ENCODE results near the gene FAIM2.

Gene FAIM2

GRCh38 chr12:49903700-49904423 lies at the start of gene FAIM2:
TSS of gene FAIM2 (minus strand) at chr12:49903900. CDS start at chr12:49903792, 108 bp downstream.
- DNase-seq (ENCODE audit: low read depth) = no peak
- TF ChIP-seq CTCF (IDR thresholded peaks at IDR 0.05; ENCODE audit: low read depth, low read length, missing control alignments) = no peak
- peak within 1 kb of the TSS; percentile 21 for H3K4me3 ChIP-seq (ENCODE audit: low read depth, low read length)
- in situ Hi-C loops (cut with HindIII; ENCODE audit: low sequenced_read_pairs) = no loop called here

- no peak for TF ChIP-seq CTCF (IDR thresholded peaks at IDR 0.05; ENCODE audit: low read depth, low read length, missing control alignments)
- DNase-seq (ENCODE audit: low read depth) = no peak
- no peak overlapping the region for H3K4me3 ChIP-seq (ENCODE audit: low read depth, low read length)
- in situ Hi-C loops (cut with HindIII; ENCODE audit: low sequenced_read_pairs) = no loop called here
These were observed 49.5 kb upstream of the FAIM2 start for GRCh38 chr12:49953151-49953550.

GRCh38 chr12:49952391-49953055 lies 48.8 kb upstream of the FAIM2 start:
- DNase-seq (ENCODE audit: low read depth) = no peak
- no peak overlapping the region for H3K4me3 ChIP-seq (ENCODE audit: low read depth, low read length)
- in situ Hi-C loops (cut with HindIII; ENCODE audit: low sequenced_read_pairs) = no loop called here
- TF ChIP-seq CTCF (IDR thresholded peaks at IDR 0.05; ENCODE audit: low read depth, low read length, missing control alignments) = no peak

- no peak overlapping the region for H3K4me3 ChIP-seq (ENCODE audit: low read depth, low read length)
- no peak for DNase-seq (ENCODE audit: low read depth)
- no peak for TF ChIP-seq CTCF (IDR thresholded peaks at IDR 0.05; ENCODE audit: low read depth, low read length, missing control alignments)
- in situ Hi-C loops (cut with HindIII; ENCODE audit: low sequenced_read_pairs) = no loop called here
These were observed 47.9 kb upstream of the FAIM2 start for GRCh38 chr12:49951411-49952240.

- TF ChIP-seq CTCF (IDR thresholded peaks at IDR 0.05; ENCODE audit: low read depth, low read length, missing control alignments) = no peak
- no peak for DNase-seq (ENCODE audit: low read depth)
- H3K4me3 ChIP-seq (ENCODE audit: low read depth, low read length) = no peak within 1 kb of the TSS
- in situ Hi-C loops (cut with HindIII; ENCODE audit: low sequenced_read_pairs) = no loop called here
These were observed 46.9 kb upstream of the FAIM2 start, which contains the start of gene AQP2 for GRCh38 chr12:49950273-49951251. TSS of gene AQP2 (plus strand) at chr12:49950737. CDS start at chr12:49950831, 94 bp downstream.

All from astrocyte of the cerebellum (primary cell).